A673 (cell line): ENCODE measurements around the gene TMEM129.

ENCODE experiments used
- EZH2 ChIP-seq: fragments of 200-600 bp; sonication (generic); IDR thresholded peaks from 2 replicates; pipeline ENCODE4 v1.6.1; 2017; ENCODE audit warnings: borderline replicate concordance, low read depth, mild to moderate bottlenecking, mixed read lengths, antibody characterized with exemption, low read length; ENCODE audit not compliant: poor library complexity, severe bottlenecking
- TF ChIP-seq, protein P1 (sequence below): fragments of 300-800, 200-600 bp; sonication (generic); conservative IDR thresholded peaks from 2 replicates; pipeline ENCODE4 v1.5.1; 2017; ENCODE audit warnings: low read depth, mild to moderate bottlenecking, antibody characterized with exemption, low read length, moderate library complexity, mixed read lengths

DNA sequence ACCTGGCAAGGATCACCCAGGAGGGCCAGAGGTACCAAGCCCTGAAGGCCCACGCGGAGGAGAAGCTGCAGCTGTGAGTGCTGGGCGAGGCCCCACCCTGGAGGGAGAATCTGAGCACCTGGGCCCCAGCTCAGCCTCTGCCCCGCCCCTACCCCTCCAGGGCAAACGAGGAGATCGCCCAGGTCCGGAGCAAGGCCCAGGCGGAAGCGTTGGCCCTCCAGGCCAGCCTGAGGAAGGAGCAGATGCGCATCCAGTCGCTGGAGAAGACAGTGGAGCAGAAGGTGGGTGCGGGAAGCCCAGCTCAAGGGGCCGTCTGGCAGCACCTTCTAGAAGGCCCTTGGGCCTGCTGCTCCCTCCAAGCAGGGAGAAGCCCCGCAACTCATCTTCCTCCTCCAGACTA lies 23.4 kb upstream of the TMEM129 start:
- TF ChIP-seq, protein P1, sequence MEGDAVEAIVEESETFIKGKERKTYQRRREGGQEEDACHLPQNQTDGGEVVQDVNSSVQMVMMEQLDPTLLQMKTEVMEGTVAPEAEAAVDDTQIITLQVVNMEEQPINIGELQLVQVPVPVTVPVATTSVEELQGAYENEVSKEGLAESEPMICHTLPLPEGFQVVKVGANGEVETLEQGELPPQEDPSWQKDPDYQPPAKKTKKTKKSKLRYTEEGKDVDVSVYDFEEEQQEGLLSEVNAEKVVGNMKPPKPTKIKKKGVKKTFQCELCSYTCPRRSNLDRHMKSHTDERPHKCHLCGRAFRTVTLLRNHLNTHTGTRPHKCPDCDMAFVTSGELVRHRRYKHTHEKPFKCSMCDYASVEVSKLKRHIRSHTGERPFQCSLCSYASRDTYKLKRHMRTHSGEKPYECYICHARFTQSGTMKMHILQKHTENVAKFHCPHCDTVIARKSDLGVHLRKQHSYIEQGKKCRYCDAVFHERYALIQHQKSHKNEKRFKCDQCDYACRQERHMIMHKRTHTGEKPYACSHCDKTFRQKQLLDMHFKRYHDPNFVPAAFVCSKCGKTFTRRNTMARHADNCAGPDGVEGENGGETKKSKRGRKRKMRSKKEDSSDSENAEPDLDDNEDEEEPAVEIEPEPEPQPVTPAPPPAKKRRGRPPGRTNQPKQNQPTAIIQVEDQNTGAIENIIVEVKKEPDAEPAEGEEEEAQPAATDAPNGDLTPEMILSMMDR = no peak
- no peak for TF ChIP-seq EZH2
